Fibroblast of gingiva (primary cell): Measurements from ENCODE around the gene SERTAD1.

ENCODE experiments used
- DNase-seq: peaks from one replicate; pipeline ENCODE4 v3.0.0-alpha.2; 2011; ENCODE audit warnings: low read depth

Gene SERTAD1

GRCh38 chr19:40376286-40376862, 49.4 kb downstream of the SERTAD1 start:
- DNase-seq: no peak

- no peak for DNase-seq
Measured at GRCh38 chr19:40374084-40374483, 51.7 kb downstream of the SERTAD1 start.

- DNase-seq: no peak
Measured at GRCh38 chr19:40371802-40372122, 54.0 kb downstream of the SERTAD1 start.
